Neuron (in vitro differentiated cells): ENCODE results near the gene RFNG.

Experiments used
- H2AFZ ChIP-seq: one replicate; pipeline ENCODE4 v1.6.1; 2013; ENCODE audit warnings: low read depth, mild to moderate bottlenecking, inconsistent platforms, low read length, moderate library complexity
- H3K27me3 ChIP-seq: one replicate; pipeline ENCODE4 v1.6.1; 2013; ENCODE audit warnings: low read length; ENCODE audit not compliant: insufficient read depth
- H3K36me3 ChIP-seq: one replicate; pipeline ENCODE4 v1.6.1; 2013; ENCODE audit warnings: low read length; ENCODE audit not compliant: insufficient read depth
- H3K4me1 ChIP-seq: one replicate; pipeline ENCODE4 v1.6.1; 2013; ENCODE audit warnings: low read length; ENCODE audit not compliant: insufficient read depth
- H3K4me3 ChIP-seq: 2 replicates; pipeline ENCODE4 v1.5.1; 2013; ENCODE audit warnings: mild to moderate bottlenecking, low read length, moderate library complexity
- H3K9me3 ChIP-seq: one replicate; pipeline ENCODE4 v1.6.1; 2013; ENCODE audit warnings: low read length

RFNG gene

DNA sequence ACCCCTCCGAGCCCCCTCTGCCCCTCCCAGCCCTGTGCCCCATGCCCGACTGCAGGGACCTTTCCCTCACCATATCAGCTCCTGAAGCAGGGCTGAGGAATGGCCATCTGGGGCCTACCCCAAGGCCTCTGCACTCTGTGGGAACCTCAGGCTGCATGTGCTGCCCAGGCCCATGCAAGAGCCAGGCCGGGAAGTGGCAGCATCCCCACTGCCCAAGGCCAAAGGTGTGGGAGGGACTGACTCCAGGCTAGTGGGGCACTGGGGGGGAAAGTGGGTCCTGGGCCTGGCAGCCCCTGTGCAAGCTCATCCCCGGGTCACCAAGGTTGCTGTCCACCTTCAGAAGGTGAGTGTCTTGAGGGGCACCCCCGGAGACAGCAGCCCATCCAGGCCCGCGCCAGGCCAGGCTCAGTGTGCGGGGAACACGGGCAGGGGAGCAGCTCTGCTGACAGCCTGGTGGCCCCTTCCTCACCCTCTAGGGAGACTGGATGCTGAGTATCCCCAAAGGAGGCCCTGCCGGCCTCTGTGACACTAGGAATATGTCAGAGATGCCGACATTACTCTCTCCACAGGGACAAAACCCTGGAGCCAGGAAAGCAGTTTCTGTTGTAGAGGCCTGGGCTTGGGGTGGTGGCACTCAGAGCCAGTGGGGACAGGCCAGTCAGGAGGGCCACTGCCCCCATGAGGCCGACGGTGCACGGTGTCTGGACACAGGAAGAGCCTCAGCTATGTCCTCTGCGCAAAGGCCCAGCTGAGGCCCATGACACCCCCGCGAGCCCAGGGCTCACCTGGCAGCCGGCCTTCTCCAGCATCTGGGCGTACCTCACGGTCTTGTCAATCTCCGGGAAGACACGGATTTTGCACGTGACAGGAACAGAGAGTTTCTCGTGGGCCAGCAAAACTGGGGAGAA lies 10.7 kb upstream of the RFNG start:
- Histone ChIP-seq H3K4me1 (peaks cover 10% of the 10 kb centered on the region), H3K9me3 (no peaks in the 10 kb centered on the region), H2AFZ (no peak overlapping the region), H3K27me3 (no peaks in the 10 kb centered on the region), H3K36me3 (peaks cover 53% of the 10 kb centered on the region), H3K4me3 (no peak overlapping the region)

DNA sequence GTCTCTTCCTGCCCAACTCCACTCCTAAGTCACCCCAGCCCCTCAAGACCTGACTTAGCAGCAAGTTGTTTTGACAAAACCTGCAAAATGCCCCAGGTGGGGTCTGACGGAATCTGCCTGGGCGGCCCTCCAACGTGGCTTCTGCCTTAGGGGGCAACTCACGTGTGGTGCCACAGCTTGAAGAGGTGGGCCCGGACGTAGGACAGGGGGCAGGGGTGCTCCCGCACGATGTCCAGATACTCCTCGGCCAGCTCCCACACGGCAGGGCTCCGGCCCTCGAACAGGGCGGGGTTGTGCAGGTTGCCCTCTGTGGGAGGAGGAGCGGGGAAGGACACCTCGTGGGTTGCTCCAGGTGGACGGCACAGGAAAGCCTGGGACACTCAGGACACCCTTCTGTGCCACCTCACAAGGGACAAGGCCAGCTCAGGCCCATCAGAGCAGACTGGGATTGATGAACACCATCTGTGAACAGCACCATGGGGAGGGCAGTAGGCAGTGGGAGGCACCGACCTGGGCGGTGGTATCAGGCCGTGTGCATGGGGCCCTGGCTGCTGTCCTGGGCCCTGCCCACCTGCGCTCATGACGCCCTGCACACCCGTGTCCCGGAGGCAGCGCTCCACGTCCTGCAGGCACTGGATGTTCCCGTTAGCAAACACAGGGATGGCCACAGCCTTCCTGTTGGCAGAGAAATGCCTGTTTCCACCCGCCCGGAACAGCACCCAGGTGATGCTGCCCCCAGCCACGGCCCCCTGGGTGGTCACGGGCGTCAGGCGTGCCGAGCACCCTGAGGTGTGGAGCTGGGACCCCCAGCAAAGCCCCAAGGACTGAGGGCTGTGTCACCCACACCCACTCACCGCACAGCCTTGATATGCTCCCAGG lies 9.7 kb upstream of the RFNG start:
- Histone ChIP-seq H2AFZ (no peak overlapping the region), H3K27me3 (no peaks in the 10 kb centered on the region), H3K4me1 (peaks cover 10% of the 10 kb centered on the region), H3K36me3 (peaks cover 63% of the 10 kb centered on the region), H3K4me3 (no peak overlapping the region), H3K9me3 (no peaks in the 10 kb centered on the region)

DNA sequence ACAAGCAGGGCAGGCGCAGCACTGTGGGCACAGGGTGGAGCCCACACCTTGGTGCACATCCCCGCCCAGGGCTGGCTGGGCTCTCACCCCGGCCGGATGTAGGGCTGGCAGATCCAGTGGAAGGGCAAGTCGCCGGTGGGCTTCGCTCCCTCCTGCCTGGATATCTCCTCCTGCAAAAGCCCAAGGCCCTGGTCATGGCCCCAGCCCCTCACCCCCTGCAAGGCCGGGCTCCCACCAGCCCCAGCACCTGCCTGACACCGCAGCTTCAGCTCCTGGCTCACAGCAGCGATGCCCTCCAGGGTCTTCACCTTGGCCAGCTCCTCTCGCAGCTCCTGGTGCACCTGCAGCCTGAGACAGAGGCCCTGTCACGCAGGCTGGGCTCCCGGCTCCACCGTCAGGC lies 9.0 kb upstream of the RFNG start:
- Histone ChIP-seq H3K4me3 (no peak overlapping the region), H3K36me3 (peaks cover 70% of the 10 kb centered on the region), H2AFZ (no peak overlapping the region), H3K27me3 (no peaks in the 10 kb centered on the region), H3K9me3 (no peaks in the 10 kb centered on the region), H3K4me1 (peaks cover 7% of the 10 kb centered on the region)

DNA sequence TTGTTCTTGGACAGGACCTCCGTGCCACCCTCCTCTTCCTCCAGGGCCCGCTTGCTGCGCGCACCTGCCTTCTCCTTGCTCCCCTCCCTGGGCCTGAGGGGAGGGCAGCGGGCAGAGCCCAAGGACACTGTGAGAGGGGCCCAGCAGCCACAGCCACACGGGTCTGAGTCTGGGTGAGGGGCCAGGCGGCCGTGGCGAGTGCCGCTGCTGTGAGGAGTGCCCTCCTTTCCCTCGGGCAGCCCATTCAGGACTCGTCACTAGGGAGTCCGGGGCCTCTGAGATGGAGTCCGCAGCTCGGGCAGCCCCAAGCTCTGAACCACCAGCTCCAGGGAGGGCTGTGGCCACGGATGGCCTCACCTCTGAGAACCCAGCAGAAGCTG lies 8.4 kb upstream of the RFNG start:
- peaks cover 4% of the 10 kb centered on the region for H3K4me1 ChIP-seq
- no peak overlapping the region for H2AFZ ChIP-seq
- no peak overlapping the region for H3K4me3 ChIP-seq
- H3K36me3 ChIP-seq: peaks cover 75% of the 10 kb centered on the region
- no peaks in the 10 kb centered on the region for H3K9me3 ChIP-seq
- no peaks in the 10 kb centered on the region for H3K27me3 ChIP-seq

DNA sequence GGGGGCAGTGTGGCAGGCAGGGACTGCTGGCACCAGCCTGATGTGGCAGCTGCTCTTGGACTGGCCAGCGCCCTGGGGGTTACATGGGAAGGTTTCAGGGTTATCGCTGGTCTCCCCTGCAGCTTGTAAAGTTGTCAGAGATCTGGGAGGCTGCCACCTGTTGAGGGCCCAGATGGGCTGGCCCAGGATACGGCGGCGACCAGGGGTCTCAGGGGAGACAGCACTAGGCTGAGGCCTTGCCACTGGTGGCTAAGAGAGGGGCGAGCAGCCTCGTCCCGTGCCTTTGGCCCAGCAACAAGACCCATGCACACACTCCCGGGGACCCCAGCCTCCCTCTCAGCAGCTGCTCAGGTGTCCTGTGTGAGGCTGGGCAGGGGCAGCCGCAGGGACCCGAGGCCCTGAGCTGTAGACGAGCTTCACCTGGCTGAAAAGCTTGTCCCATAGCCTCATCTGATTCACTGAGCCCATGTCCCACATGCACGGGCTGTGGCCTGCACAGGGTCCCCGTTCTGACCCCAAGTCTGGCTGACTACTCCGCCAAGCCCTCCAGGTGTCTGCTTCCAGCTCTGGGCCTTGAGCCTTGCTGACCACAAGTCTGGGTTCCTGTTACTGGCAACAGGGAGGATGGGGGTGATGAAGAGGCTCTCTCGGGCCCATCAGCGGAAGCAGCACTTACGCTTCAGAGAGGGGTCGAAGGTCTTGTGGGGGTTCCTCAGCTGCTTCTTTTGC lies 7.8 kb upstream of the RFNG start:
- Histone ChIP-seq H2AFZ (no peak overlapping the region), H3K4me1 (no peaks in the 10 kb centered on the region), H3K9me3 (no peaks in the 10 kb centered on the region), H3K36me3 (peaks cover 81% of the 10 kb centered on the region), H3K4me3 (no peak overlapping the region), H3K27me3 (no peaks in the 10 kb centered on the region)

DNA sequence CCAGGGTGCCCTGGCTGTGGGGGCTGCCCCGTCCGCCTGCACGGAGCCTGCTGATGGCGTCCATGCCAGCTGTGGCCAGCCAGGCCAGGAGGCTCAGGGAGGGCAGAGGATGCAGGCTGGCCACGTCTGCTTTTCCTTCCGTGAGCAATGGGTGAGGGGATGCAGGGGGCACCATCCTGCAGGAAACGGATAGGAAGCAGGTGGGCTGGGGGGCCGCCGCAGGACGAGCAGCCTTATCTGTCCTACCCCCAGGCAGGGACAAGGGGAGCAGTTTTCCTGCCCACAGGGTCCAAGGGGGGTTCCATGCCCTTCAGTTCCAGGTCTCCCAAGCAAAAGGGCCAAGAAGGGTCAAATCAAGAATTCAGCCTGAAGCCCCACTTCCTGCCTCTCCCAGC lies 7.2 kb upstream of the RFNG start:
- H3K9me3 ChIP-seq: no peaks in the 10 kb centered on the region
- H3K4me3 ChIP-seq: no peak overlapping the region
- no peaks in the 10 kb centered on the region for H3K4me1 ChIP-seq
- peaks cover 83% of the 10 kb centered on the region for H3K36me3 ChIP-seq
- no peak overlapping the region for H2AFZ ChIP-seq
- no peaks in the 10 kb centered on the region for H3K27me3 ChIP-seq

DNA sequence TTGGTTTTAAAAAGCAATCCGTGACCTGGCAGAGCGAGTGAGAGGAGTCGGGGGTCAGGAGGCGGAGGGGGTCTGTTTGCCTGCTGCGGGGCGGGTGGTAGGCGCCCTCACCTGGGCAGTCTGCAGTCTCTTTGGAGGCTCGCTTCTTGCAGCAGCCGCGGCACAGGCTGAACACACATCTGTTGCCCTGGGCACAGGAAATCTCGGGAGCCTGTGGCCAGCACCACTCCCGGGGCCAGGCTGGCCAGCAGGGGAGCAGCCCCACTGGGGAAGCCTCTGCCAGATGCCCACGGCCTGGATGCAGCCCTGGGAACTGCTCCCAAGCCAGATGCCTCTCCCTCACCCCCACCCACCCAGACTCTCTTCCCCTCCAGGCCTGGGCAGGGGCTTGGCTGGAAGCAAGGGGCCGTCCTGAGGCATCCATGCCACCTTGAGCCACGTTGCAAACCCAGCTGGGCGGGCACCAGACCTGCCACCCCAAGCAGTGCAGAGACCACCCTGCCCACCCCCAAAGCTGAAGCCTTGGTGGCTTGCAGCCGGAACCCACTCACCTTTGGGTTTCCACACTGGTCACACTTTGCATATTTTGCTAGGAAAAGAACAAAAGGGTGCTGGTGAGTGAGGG lies 6.7 kb upstream of the RFNG start:
- Histone ChIP-seq H3K4me1 (no peaks in the 10 kb centered on the region), H3K4me3 (no peak overlapping the region), H3K36me3 (peaks cover 87% of the 10 kb centered on the region)

DNA sequence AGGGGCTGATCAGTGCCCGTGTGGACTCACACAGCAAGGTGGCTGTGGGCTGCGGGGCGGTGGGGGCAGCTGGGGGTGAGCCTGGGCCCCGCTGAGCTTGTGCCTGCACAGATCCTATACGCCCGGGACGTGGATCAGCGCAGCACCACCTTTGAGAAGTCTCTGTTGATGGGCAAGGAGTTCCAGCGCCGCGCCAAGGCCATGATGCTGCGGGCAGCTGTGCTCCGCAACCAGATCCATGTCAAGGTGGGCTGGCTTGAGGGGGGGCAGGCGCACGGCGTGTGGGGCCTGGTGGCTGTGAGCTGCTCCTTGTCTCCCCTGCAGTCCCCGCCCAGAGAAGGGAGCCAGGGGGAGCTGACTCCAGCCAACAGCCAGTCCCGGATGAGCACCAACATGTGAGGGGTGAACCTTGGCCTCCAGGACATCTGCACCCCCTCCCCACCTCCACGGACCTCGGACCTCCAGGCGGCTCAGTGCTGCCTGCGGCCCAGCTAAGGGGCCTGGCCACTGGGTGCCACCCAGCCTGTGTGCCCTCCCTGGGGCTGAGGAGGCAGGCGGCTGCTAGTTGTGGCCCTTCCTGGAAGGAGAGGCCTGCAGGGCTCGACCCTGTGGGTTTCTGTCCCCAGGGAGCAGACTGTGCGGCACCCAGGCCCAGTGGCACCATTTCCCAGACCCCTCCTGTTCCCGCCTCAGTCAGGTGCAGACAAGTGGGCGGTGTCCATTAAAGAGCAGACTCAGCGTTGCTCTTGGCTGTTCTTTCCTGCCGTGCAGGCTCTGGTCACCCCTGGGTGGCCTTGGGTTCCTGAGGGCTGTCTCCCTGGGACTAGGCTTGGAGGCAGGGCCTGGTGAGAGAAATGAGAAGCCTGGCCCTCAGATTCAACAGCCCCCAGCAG lies 5.4 kb upstream of the RFNG start:
- peaks cover 11% of the 10 kb centered on the region for H3K4me1 ChIP-seq
- no peak overlapping the region for H2AFZ ChIP-seq
- no peaks in the 10 kb centered on the region for H3K9me3 ChIP-seq
- H3K4me3 ChIP-seq: no peak overlapping the region
- peaks cover 77% of the 10 kb centered on the region for H3K36me3 ChIP-seq
- H3K27me3 ChIP-seq: no peaks in the 10 kb centered on the region

More for the DNA sequence above, 6.7 kb upstream of the RFNG start:
- no peaks in the 10 kb centered on the region for H3K9me3 ChIP-seq
- H3K27me3 ChIP-seq: no peaks in the 10 kb centered on the region
- H2AFZ ChIP-seq: no peak overlapping the region

DNA sequence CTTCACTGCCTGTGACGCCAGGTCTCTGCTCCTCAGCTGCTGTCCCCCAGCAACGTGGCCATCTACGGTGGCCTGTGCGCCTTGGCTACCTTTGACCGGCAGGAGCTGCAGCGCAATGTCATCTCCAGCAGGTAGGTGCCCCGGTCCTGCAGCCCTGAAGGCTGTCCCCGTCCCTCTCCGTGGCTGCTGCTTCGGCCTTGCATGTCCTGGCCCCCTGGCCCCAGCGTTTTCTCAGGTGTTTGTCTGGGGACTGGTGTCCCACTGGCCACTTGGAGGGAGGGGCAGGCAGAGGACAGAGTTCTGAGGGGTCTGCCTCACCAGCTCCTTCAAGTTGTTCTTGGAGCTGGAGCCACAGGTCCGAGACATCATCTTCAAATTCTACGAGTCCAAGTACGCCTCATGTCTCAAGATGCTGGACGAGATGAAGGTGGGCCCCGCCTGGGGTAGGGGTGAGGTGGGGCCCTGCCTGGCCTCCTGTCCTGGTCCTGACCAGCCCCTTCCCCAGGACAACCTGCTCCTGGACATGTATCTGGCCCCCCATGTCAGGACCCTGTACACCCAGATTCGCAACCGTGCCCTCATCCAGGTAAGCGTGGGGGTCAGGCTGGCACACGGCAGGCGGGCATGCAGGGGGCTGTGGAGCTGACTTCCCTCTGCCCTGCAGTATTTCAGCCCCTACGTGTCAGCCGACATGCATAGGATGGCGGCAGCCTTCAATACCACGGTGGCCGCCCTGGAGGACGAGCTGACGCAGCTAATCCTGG lies 4.5 kb upstream of the RFNG start:
- Histone ChIP-seq H2AFZ (no peak overlapping the region), H3K9me3 (no peaks in the 10 kb centered on the region), H3K4me3 (no peak overlapping the region), H3K27me3 (no peaks in the 10 kb centered on the region), H3K36me3 (peaks cover 70% of the 10 kb centered on the region), H3K4me1 (peaks cover 11% of the 10 kb centered on the region)

DNA sequence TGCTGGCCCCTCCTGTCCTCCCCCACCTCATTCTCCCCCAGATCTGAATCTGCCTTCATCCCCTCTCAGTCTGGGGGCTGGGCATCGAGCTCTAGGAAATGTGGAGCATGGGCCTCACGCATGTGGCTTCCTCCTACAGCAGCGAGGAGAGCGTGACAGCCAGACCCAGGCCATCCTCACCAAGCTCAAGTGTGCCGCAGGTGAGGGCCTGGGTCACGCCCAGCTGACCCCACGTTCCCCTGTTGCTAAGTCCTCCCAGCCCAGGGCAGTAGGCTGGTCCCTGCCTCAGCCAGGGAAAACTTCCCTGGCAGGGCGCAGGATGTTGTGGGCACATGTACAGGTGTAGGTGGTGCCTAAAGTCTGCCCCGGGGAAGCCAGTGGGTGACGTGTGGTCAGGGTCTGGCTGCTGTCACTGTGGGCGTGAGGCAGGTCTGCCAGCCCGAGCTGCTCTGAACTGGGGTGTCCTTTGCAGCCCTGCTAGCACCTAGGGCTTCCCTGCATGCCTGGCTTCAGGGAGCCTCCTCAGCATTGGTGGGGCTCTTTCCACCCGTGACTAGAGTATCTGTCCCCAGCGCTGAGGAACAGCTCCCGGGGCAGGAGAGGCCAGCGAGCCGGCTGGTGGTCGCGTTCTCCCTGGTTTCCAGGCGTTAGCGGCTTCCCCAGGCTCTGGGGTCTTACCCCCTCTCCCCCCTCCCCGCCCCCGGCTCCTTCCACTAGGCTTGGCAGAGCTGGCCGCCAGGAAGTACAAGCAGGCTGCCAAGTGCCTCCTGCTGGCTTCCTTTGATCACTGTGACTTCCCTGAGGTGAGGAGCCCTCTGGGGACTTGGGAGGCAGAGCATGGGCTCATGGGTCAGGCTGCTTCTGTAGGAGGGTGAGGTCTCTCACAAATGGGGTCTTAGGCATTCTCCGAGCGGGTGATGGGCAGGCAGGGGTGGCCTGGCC lies 3.7 kb upstream of the RFNG start:
- H3K27me3 ChIP-seq: no peaks in the 10 kb centered on the region
- peaks cover 65% of the 10 kb centered on the region for H3K36me3 ChIP-seq

More for the DNA sequence above, 3.7 kb upstream of the RFNG start:
- Histone ChIP-seq H2AFZ (no peak overlapping the region), H3K4me3 (no peak overlapping the region), H3K9me3 (no peaks in the 10 kb centered on the region), H3K4me1 (peaks cover 18% of the 10 kb centered on the region)
